HepG2 (cell line): Measurements from ENCODE around the gene ASXL1. TPM values are rescaled to one million over a fixed set of nuclear protein-coding genes. Genes with fewer than 3 reads are reported as not detected.

Experiments
- HHEX ChIP-seq: IDR thresholded peaks from 2 replicates; pipeline ENCODE4 v1.6.1; 2016; ENCODE audit warnings: control low read depth
- IKZF1 ChIP-seq: fragments of 450-650 bp; IDR thresholded peaks from 2 replicates; pipeline ENCODE4 v1.7.1; 2016
- IKZF4 ChIP-seq: sonication (generic); formaldehyde crosslinking; IDR thresholded peaks from 2 replicates; pipeline ENCODE4 v1.5.1; 2020; ENCODE audit warnings: borderline replicate concordance, mild to moderate bottlenecking, low read depth, missing genetic modification reagents; ENCODE audit errors: not compliant biosample characterization
- KDM1A ChIP-seq: IDR thresholded peaks from 2 replicates; pipeline ENCODE4 v1.6.1; 2016; ENCODE audit warnings: missing compliant biosample characterization
- MTF1 ChIP-seq: sonication (generic); formaldehyde crosslinking; IDR thresholded peaks from 2 replicates; pipeline ENCODE4 v1.5.0; 2020; ENCODE audit warnings: missing genetic modification reagents
- MXD4 ChIP-seq: IDR thresholded peaks from 2 replicates; pipeline ENCODE4 v1.6.1; 2016; ENCODE audit warnings: mild to moderate bottlenecking, missing biosample characterization, missing genetic modification reagents
- NCOA5 ChIP-seq: sonication (generic); formaldehyde crosslinking; IDR thresholded peaks from 2 replicates; pipeline ENCODE4 v1.4.0; 2020; ENCODE audit warnings: missing genetic modification reagents
- PATZ1 ChIP-seq: sonication (generic); formaldehyde crosslinking; IDR thresholded peaks from 2 replicates; pipeline ENCODE4 v1.4.0; 2020; ENCODE audit warnings: missing genetic modification reagents
- SCMH1 ChIP-seq: sonication (generic); formaldehyde crosslinking; IDR thresholded peaks from 2 replicates; pipeline ENCODE4 v1.9.0; 2021; ENCODE audit warnings: missing genetic modification reagents, mild to moderate bottlenecking, borderline replicate concordance
- TP53 ChIP-seq: sonication (generic); formaldehyde crosslinking; conservative IDR thresholded peaks from 2 replicates; pipeline ENCODE4 v1.4.0; 2020; ENCODE audit warnings: missing genetic modification reagents
- XBP1 ChIP-seq: sonication (generic); formaldehyde crosslinking; IDR thresholded peaks from 2 replicates; pipeline ENCODE4 v1.5.0; 2020; ENCODE audit warnings: missing genetic modification reagents
- ZNF18 ChIP-seq: sonication (generic); formaldehyde crosslinking; IDR thresholded peaks from 2 replicates; pipeline ENCODE4 v1.8.0; 2022; ENCODE audit warnings: mild to moderate bottlenecking, missing genetic modification reagents; ENCODE audit not compliant: insufficient replicate concordance
- ZNF20 ChIP-seq: sonication (generic); formaldehyde crosslinking; IDR thresholded peaks from 2 replicates; pipeline ENCODE4 v1.4.0; 2020; ENCODE audit warnings: mild to moderate bottlenecking, moderate library complexity, missing genetic modification reagents
- ZNF343 ChIP-seq: sonication (generic); formaldehyde crosslinking; IDR thresholded peaks from 2 replicates; pipeline ENCODE4 v1.4.0; 2020; ENCODE audit warnings: mild to moderate bottlenecking, missing genetic modification reagents
- ZNF446 ChIP-seq: sonication (generic); formaldehyde crosslinking; IDR thresholded peaks from 2 replicates; pipeline ENCODE4 v1.5.0; 2020; ENCODE audit warnings: mild to moderate bottlenecking, missing genetic modification reagents
- ZNF713 ChIP-seq: sonication (generic); formaldehyde crosslinking; IDR thresholded peaks from 2 replicates; pipeline ENCODE4 v1.4.0; 2020; ENCODE audit warnings: mild to moderate bottlenecking, missing genetic modification reagents
- ZSCAN25 ChIP-seq: sonication (generic); formaldehyde crosslinking; IDR thresholded peaks from 2 replicates; pipeline ENCODE4 v1.8.0; 2022; ENCODE audit warnings: mild to moderate bottlenecking, missing genetic modification reagents
- ZSCAN29 ChIP-seq: sonication (generic); formaldehyde crosslinking; conservative IDR thresholded peaks from 2 replicates; pipeline ENCODE4 v1.4.0; 2020; ENCODE audit warnings: mild to moderate bottlenecking, missing genetic modification reagents
- polyA plus RNA-seq, 8 experiments: library from polyadenylated mRNA; depleted of rRNA in 3 of 8; stranded (reverse) in 7 of 8; unstranded in 1 of 8; fragments of >200 nt; fragmentation: Illumina TruSeq in 4 of 8; extraction: Trizol in 4 of 8; gene quantifications; 2 replicates each; pipeline versions ENCODE4 v1.2.1 to v1.2.3, GENCODE V29; 2011 to 2016; ENCODE audit warnings: low read depth in 4 of 8, missing spikeins in 1 of 8, mixed read lengths in 1 of 8; ENCODE audit not compliant: insufficient read depth in 1 of 8
- total RNA-seq, 5 experiments: library from RNA; depleted of rRNA; stranded (reverse); fragments of >200 nt; fragmentation: Illumina TruSeq; extraction: Trizol; gene quantifications; 2 replicates each; pipeline ENCODE4 v1.2.3, GENCODE V29; 2016; ENCODE audit warnings: low read depth in 1 of 5
- TF ChIP-seq, protein P1 (sequence below): sonication (generic); formaldehyde crosslinking; IDR thresholded peaks from 2 replicates; pipeline ENCODE4 v1.4.0; 2020; ENCODE audit warnings: low read depth, mild to moderate bottlenecking, missing genetic modification reagents
- TF ChIP-seq, protein P2 (sequence below), 2 experiments: sonication (generic) in 1 of 2; formaldehyde crosslinking in 1 of 2; IDR thresholded peaks; 2 replicates each; pipeline versions ENCODE4 v1.4.0 to v1.6.1; 2016 to 2020; ENCODE audit warnings: borderline replicate concordance in 1 of 2, low read depth in 1 of 2, mild to moderate bottlenecking in 1 of 2, missing genetic modification reagents in 1 of 2

Gene ASXL1
- total and polyA plus RNA-seq, 2 of the 13 experiments (the other 11 are each of a cell fraction or from before 2014, with no cell fraction given): 62.1 to 74.8 TPM

DNA sequence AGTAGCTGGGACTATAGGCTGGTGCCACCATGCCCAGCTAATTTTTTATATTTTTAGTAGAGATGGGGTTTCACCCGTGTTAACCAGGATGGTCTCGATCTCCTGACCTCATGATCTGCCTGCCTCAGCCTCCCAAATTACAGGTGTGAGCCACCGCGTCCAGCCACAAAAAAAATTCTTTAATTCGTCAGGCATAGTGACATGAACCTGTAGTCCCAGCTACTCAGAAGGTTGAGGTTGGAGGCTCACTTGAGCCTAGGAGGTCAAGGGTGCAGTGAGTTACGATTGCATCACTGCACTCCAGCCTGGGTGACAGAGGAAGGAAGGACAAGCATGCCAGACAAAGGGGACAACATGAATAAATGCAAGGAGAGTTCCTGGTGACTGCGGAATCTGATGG is 19.5 kb upstream of the ASXL1 start (continued):
- TF ChIP-seq MXD4 (CRISPR knock-in tag): no peak
- TF ChIP-seq XBP1: no peak
- TF ChIP-seq, protein P1, sequence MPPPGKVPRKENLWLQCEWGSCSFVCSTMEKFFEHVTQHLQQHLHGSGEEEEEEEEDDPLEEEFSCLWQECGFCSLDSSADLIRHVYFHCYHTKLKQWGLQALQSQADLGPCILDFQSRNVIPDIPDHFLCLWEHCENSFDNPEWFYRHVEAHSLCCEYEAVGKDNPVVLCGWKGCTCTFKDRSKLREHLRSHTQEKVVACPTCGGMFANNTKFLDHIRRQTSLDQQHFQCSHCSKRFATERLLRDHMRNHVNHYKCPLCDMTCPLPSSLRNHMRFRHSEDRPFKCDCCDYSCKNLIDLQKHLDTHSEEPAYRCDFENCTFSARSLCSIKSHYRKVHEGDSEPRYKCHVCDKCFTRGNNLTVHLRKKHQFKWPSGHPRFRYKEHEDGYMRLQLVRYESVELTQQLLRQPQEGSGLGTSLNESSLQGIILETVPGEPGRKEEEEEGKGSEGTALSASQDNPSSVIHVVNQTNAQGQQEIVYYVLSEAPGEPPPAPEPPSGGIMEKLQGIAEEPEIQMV (CRISPR knock-in tag): no peak
- TF ChIP-seq ZNF713 (CRISPR knock-in tag): no peak; the same call in 1 of the 2 replicates
- no peak for TF ChIP-seq ZNF446 (CRISPR knock-in tag)
- TF ChIP-seq, protein P2, sequence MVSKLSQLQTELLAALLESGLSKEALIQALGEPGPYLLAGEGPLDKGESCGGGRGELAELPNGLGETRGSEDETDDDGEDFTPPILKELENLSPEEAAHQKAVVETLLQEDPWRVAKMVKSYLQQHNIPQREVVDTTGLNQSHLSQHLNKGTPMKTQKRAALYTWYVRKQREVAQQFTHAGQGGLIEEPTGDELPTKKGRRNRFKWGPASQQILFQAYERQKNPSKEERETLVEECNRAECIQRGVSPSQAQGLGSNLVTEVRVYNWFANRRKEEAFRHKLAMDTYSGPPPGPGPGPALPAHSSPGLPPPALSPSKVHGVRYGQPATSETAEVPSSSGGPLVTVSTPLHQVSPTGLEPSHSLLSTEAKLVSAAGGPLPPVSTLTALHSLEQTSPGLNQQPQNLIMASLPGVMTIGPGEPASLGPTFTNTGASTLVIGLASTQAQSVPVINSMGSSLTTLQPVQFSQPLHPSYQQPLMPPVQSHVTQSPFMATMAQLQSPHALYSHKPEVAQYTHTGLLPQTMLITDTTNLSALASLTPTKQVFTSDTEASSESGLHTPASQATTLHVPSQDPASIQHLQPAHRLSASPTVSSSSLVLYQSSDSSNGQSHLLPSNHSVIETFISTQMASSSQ (IDR thresholded peaks at IDR 0.05; ENCODE audit: low read depth): no peak
- TF ChIP-seq, protein P2 (CRISPR knock-in tag; IDR thresholded peaks at IDR 0.05; ENCODE audit: borderline replicate concordance): no peak
- TF ChIP-seq PATZ1 (CRISPR knock-in tag): 0 out of 2 replicates have a peak, but pooled peaks have one; percentile 18
- TF ChIP-seq ZSCAN25 (CRISPR knock-in tag): no peak
- TF ChIP-seq IKZF4 (CRISPR knock-in tag): no peak
- no peak for TF ChIP-seq NCOA5 (CRISPR knock-in tag)
- no peak for TF ChIP-seq TP53 (CRISPR knock-in tag)
- TF ChIP-seq ZNF20 (CRISPR knock-in tag): no peak
- TF ChIP-seq HHEX (CRISPR knock-in tag): peak; percentile 35; the same call in 1 of the 2 replicates
- no peak for TF ChIP-seq IKZF1
- no peak for TF ChIP-seq ZNF343
- no peak for TF ChIP-seq MTF1 (CRISPR knock-in tag)
- TF ChIP-seq SCMH1 (CRISPR knock-in tag): no peak
- no peak for TF ChIP-seq ZSCAN29 (CRISPR knock-in tag)
- TF ChIP-seq ZNF18: no peak
- TF ChIP-seq KDM1A: 0 out of 2 replicates have a peak, but pooled peaks have one; percentile 25
- TF ChIP-seq, all 625 proteins: peak for 97
